NCI-H446 (cell line): Measurements from ENCODE around the gene MBOAT1.
A peak's percentile ranks its signal among the peaks of the same experiment; 100 is the strongest.
"Not testable (repeated sequence)": the region's sequence is repeated elsewhere in the genome, so short reads cannot be mapped to it uniquely, and the experiment has no call there.

ENCODE experiments used
- DNase-seq, 2 experiments: peaks; one replicate each; lab custom pipeline; 2025; lab: John Stamatoyannopoulos, UW

Gene MBOAT1

GRCh38 chr6:20212392-20213111 is at the start of gene MBOAT1:
MBOAT1 (minus strand) TSS chr6:20212469; CDS start chr6:20212234, 235 bp downstream.
- DNase-seq = peak; percentile 60 to 88

DNA sequence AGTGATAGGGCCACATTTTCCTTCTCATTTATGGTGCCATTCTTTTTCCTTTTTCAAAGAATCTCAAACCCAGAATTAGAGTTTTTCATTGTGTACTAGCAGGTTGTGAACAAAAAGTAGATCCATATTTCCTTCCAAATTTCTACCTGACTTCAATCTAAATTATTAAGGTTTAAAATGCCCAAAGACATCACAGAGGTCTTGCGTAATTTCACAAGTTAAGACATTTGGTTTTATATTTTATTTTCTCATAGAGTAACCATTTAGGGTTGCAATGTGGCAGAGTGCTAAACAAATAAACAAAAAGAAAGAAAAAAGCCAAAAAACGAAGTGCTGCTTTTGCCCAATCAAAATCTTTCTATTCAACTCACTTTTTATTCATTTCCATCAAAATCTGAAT is 49.4 kb upstream of the MBOAT1 start:
- DNase-seq = no peak

DNA sequence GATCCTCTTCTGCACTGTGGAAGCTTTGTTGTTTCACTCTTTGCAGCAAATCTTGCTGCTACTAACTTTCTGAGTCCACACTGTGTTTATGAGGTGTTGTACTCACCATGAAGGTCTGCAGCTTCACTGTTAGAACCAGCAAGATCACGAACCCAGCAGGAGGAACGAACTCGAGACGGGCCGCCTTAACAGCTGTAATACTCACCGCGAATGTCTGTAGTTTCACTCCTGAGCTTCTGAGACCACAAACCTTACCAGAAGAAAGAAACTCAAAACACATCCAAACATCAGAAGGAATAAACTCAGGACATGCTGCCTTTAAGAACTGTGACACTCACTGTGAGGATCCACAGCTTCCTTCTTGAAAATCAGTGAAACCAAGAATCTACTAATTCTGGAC is 48.1 kb upstream of the MBOAT1 start:
- no peak for DNase-seq

- DNase-seq = no peak
Observed at GRCh38 chr6:20259316-20260049, 47.2 kb upstream of the MBOAT1 start.

GRCh38 chr6:20255428-20255827 is 43.2 kb upstream of the MBOAT1 start:
- no peak for DNase-seq

GRCh38 chr6:20254295-20254694 is 42.0 kb upstream of the MBOAT1 start:
- no peak for DNase-seq

- DNase-seq = no peak
Observed at GRCh38 chr6:20253021-20253420, 40.8 kb upstream of the MBOAT1 start.

GRCh38 chr6:20252311-20252710 is 40.0 kb upstream of the MBOAT1 start:
- peak in 1 of 2 experiments; percentile 20 for DNase-seq

GRCh38 chr6:20251525-20251924 is 39.3 kb upstream of the MBOAT1 start:
- no peak for DNase-seq

DNA sequence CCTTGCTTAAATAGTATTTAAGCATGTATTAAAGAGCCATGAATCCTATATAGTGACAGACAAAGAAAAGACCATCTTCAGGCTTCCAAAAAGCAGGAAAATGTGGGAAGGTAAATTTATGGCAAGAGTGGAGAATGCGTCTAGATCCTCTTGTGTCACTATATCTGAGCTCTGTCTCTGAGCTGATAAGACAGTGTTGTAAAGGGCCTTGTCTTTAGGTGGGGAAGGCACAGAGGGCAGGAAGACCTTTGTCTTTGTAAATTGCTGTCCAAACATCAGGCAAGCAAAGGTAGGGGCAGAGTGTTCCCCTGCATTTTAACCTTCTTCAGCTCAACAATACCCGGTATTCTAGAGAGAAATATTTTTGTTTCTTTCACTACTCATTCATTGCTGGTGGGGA is 33.9 kb upstream of the MBOAT1 start:
- no peak for DNase-seq

- not testable (repeated sequence) for DNase-seq
Observed at GRCh38 chr6:20244807-20245681, 32.8 kb upstream of the MBOAT1 start.

- no peak for DNase-seq
Observed at GRCh38 chr6:20243288-20243687, 31.0 kb upstream of the MBOAT1 start.

- no peak for DNase-seq
Observed at GRCh38 chr6:20242397-20242796, 30.1 kb upstream of the MBOAT1 start.

DNA sequence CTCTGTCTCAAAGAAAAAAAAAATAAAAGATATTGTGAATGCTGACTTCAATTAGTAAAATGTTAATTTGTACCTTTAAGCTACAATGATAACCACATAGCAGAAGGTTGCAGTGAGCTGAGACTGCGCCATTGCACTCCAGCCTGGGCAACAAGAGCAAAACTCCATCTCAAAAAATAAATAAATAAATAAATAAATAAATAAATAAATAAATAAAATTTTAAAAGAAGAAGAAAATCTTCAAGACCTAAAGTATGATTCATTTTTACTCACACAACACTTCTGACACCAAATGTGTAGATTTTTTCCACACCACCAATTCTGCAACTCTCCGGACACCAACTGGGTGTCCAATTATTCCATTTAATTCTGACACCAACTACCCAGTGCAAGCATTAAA is 28.8 kb upstream of the MBOAT1 start:
- no peak for DNase-seq

DNA sequence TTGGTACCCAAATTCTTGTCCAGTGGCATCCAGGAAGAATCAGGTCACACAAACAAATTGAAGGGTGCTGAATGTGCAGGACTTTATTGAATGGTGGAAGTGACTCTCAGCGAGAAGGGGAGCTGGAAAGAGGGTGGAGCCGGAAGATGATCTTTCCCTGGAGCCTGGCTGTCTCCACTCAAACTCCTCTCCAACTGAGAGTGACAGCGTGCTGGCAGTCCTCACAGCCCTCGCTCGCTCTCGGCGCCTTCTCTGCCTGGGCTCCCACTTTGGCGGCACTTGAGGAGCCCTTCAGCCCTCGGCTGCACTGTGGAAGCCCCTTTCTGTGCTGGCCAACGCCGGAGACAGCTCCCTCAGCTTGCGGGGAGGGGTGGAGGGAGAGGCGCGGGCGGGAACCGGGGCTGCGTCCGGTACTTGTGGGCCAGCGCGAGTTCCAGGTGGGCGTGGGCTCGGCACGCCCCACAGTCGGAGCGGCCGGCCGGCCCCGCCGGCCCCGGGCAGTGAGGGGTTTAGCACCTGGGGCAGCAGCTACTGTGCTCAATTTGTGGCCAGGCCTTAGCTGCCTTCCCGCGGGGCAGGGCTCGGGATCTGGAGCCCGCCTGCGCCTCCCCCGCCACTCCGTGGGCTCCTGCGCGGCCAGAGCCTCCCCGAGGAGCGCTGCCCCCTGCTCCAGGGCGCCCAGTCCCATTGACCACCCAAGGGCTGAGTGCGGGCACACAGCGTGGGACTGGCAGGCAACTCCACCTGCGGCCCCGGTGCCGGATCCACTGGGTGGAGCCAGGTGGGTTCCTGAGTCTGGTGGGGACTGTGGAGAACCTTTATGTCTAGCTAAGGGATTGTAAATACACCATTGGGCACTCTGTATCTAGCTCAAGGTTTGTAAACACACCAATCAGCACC is 26.7 kb upstream of the MBOAT1 start:
- no peak for DNase-seq

DNA sequence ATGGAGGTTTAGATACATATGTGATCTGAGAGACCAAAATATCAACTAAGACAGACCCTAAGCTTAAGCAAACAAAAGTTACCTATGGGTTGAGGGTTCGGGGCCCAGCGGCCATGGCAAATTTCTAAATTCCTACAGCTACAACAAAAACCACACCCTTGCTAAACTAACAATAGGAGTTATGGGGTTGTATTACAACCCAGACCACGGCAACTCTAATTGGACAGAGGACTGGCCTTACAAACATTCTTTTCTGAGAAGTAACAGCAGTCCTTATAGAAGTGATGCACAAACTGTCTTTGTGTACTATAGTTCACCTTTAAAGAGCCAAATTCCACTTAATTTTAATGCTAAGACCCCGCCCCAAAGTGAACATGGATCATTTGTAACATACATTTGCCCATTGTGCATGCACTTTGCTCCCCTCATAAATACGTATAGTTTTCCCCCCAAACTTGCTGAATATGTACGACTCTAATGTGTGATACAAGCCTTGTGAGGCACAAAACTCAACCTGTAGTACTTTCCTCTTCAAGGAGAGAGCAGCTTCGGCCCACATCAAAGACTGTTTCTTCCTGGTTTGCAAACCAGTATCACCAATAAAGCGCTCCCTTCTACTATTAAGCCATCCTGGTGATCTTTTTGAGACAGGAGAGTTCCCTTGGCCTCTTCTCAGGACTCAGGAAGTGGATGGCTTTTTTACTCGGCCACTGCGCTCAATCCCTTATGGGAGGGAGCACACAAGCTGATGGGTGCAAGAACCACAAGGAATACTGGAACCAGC is 25.6 kb upstream of the MBOAT1 start:
- DNase-seq = no peak

- DNase-seq = no peak
Observed at GRCh38 chr6:20236909-20237600, 24.8 kb upstream of the MBOAT1 start.

GRCh38 chr6:20236344-20236743 is 24.1 kb upstream of the MBOAT1 start:
- no peak for DNase-seq

DNA sequence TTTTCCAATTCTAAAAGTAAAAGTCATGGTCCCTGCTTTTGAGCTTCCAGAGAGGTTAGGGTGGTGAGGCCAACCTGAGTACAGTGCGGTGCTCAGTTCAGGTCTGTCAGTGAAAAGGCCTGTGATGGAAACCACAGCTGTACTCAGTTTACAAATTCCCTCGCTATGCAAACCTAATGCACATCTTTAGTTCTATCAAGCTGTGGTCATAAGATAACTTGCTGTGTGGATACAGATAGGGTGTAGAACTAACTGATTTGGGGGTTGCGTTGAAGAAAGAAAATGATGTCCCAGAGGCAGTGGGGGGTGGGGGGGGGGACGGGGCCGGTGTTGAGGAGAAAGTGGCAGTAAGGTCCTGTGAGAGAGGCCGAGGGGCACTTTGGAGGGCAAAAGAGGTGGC is 22.8 kb upstream of the MBOAT1 start:
- no peak for DNase-seq

- DNase-seq = no peak
Observed at GRCh38 chr6:20234136-20234535, 21.9 kb upstream of the MBOAT1 start.
